OCI-LY3 (cell line): ENCODE results near the gene MKI67.

Experiments used
- H2AFZ ChIP-seq: fragments of 200-600, 300-600 bp; shearing (Covaris generic); 2 replicates; pipeline ENCODE4 v1.6.0; 2014; ENCODE audit warnings: antibody characterized with exemption, low read depth, low read length
- H3K27ac ChIP-seq: fragments of 200-600, 300-600 bp; sonication (generic); 2 replicates; pipeline ENCODE4 v1.5.1; 2014; ENCODE audit warnings: mild to moderate bottlenecking, low read length, moderate library complexity, mixed read lengths
- H3K27me3 ChIP-seq: fragments of 200-600, 300-600 bp; sonication (generic); 2 replicates; pipeline ENCODE4 v1.6.1; 2014; ENCODE audit warnings: low read depth, low read length, mixed read lengths
- H3K36me3 ChIP-seq: fragments of 200-600, 300-600 bp; sonication (generic); replicated peaks from 2 replicates; pipeline ENCODE3; 2014; ENCODE audit warnings: low read depth, low read length, mixed read lengths
- H3K4me1 ChIP-seq: fragments of 300-600, 200-600 bp; sonication (generic); 2 replicates; pipeline ENCODE4 v1.6.1; 2014; ENCODE audit warnings: low read length, mixed read lengths
- H3K4me2 ChIP-seq: fragments of 200-600, 300-600 bp; sonication (generic); 2 replicates; pipeline ENCODE4 v1.6.1; 2014; ENCODE audit warnings: low read length, mixed read lengths
- H3K4me3 ChIP-seq: fragments of 300-600, 200-600 bp; sonication (generic); 2 replicates; pipeline ENCODE4 v1.5.1; 2014; ENCODE audit warnings: antibody characterized with exemption, mild to moderate bottlenecking, low read length, moderate library complexity
- H3K79me2 ChIP-seq: fragments of 300-600, 200-600 bp; shearing (Covaris generic); 2 replicates; pipeline ENCODE4 v1.6.1; 2014; ENCODE audit warnings: mild to moderate bottlenecking, low read length, mixed read lengths
- H3K9ac ChIP-seq: fragments of 300-600, 200-600 bp; shearing (Covaris generic); 2 replicates; pipeline ENCODE4 v1.6.0; 2014; ENCODE audit warnings: mild to moderate bottlenecking, low read length, moderate library complexity
- H3K9me3 ChIP-seq: fragments of 200-600, 300-600 bp; shearing (Covaris generic); 2 replicates; pipeline ENCODE4 v1.6.1; 2014; ENCODE audit warnings: low read length, mixed read lengths; ENCODE audit not compliant: insufficient read depth
- H4K20me1 ChIP-seq: fragments of 200-600, 300-600 bp; sonication (generic); 2 replicates; pipeline ENCODE4 v1.6.1; 2016; ENCODE audit warnings: low read length, mixed read lengths; ENCODE audit not compliant: insufficient read depth
- CTCF ChIP-seq: fragments of 200-600, 300-600 bp; sonication (generic); IDR thresholded peaks from 2 replicates; pipeline ENCODE4 v1.5.1; 2014; ENCODE audit warnings: antibody characterized with exemption, low read length, low read depth
- EZH2phosphoT487 ChIP-seq: fragments of 200-600 bp; shearing (Covaris generic); IDR thresholded peaks from 2 replicates; pipeline ENCODE4 v1.6.1; 2018; ENCODE audit warnings: antibody characterized with exemption, mixed run types, low read depth

MKI67 gene

GRCh38 chr10:128158021-128158795 is 32.0 kb upstream of the MKI67 start:
- no peak for TF ChIP-seq EZH2phosphoT487
- no peak for TF ChIP-seq CTCF
- Histone ChIP-seq H3K4me1 (peaks cover 16% of the 10 kb centered on the region), H3K79me2 (no peaks in the 10 kb centered on the region), H3K36me3 (no peaks in the 10 kb centered on the region), H3K9me3 (0 out of 2 replicates have a peak, but pooled peaks cover 3% of the 10 kb centered on the region), H2AFZ (no peak overlapping the region), H3K4me2 (no peak overlapping the region), H3K4me3 (no peak overlapping the region), H4K20me1 (no peaks in the 10 kb centered on the region), H3K27ac (no peak overlapping the region), H3K27me3 (peaks cover 40% of the 10 kb centered on the region), H3K9ac (no peak overlapping the region)

DNA sequence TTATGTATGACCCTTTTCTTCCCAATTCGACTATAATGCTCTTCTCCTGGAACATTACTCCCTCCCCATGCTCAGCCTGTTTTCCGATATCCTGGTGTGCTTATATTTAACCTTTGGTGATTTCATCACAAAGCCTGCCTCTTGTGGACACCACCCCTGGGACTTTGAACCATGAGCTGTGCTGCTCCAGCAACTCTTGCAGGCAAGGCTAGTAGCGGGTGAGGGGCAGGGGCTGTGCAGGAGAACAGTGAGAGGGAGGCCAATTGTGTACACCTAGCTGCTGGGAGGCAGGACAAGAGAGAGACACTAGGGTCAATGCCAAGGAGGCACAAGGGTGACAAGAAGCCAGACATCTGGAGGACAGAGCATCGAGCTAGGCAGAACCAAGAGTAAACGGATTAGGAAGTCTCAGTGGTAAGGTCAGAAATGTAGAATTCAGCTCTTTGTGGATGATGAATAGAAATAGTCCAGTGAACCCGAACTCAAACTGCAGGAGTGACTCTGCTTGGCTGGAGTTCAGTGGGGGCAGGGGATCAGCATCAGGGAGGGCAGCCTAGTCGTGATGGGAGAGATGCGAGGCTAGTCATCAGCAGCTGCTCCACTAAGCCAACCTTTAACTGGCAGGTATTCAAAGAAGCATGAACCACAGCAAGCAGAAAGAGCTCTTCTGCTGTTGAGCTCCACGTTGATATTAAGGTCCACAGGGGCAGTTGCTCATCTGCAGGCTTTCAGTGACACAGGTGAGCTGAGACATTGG is 31.0 kb upstream of the MKI67 start:
- Histone ChIP-seq H3K4me2 (no peak overlapping the region), H3K9me3 (0 out of 2 replicates have a peak, but pooled peaks cover 3% of the 10 kb centered on the region), H4K20me1 (no peaks in the 10 kb centered on the region), H3K27me3 (peaks cover 40% of the 10 kb centered on the region), H3K36me3 (no peaks in the 10 kb centered on the region), H3K4me1 (peaks cover 16% of the 10 kb centered on the region), H3K79me2 (no peaks in the 10 kb centered on the region), H3K27ac (no peak overlapping the region), H3K9ac (no peak overlapping the region), H3K4me3 (no peak overlapping the region), H2AFZ (no peak overlapping the region)
- TF ChIP-seq CTCF (no peak), EZH2phosphoT487 (no peak)

DNA sequence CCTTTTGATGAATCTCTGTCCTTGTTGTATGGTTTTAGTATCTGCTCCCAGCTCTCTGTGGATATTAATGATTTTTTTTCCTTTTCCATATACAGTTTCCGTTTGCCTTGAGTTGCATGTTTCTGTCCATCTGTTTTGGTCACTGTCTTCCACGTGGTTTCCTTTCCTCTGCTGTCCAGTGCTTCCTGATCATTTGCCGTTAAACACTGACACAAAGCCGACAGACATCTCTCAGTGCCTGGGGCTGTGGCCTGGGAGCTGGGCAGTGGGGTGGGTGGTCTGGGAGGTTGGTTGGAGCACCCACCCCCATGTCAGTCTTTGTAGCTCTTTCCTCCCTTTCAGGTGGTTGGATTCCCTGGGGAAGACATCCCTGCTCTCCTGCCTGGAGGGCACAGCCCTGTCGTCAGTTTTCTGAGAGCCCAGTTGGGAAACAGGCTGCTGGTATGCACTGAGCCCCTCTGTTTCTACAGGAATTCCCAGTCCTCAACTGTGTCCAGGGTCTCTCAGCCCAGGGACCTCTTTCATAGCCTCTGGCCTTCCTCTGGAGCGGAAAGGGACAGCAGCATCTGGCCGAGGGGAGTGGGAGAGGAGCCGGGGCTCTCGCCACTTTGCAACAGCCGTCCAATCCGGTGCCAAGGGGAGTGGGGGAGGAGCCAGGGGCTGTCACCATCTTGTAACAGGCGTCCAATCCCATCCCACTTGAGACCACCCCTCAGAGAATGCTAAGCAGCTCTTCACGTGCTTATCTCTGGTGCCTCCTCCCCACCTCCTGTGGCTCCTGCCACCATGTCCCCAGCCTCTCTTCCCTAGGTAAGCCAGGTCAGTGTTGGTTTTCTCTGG is 26.7 kb upstream of the MKI67 start:
- Histone ChIP-seq H3K9me3 (no peaks in the 10 kb centered on the region), H3K79me2 (no peaks in the 10 kb centered on the region), H3K36me3 (no peaks in the 10 kb centered on the region), H3K4me1 (no peaks in the 10 kb centered on the region), H3K27ac (no peak overlapping the region), H3K4me3 (no peak overlapping the region), H4K20me1 (no peaks in the 10 kb centered on the region), H2AFZ (no peak overlapping the region), H3K9ac (no peak overlapping the region), H3K4me2 (no peak overlapping the region), H3K27me3 (peaks cover 21% of the 10 kb centered on the region)
- no peak for TF ChIP-seq CTCF

GRCh38 chr10:128151031-128151430 is 24.8 kb upstream of the MKI67 start:
- Histone ChIP-seq H3K9me3 (peaks cover 4% of the 10 kb centered on the region; the same call in 1 of the 2 replicates), H3K4me2 (no peak overlapping the region), H3K27ac (no peak overlapping the region)

More at GRCh38 chr10:128151031-128151430, 24.8 kb upstream of the MKI67 start:
- Histone ChIP-seq H3K36me3 (no peaks in the 10 kb centered on the region), H3K4me1 (peaks cover 12% of the 10 kb centered on the region), H3K9ac (no peak overlapping the region), H3K4me3 (no peak overlapping the region), H2AFZ (no peak overlapping the region), H3K27me3 (peaks cover 2% of the 10 kb centered on the region; the same call in 1 of the 2 replicates), H4K20me1 (no peaks in the 10 kb centered on the region), H3K79me2 (no peaks in the 10 kb centered on the region)
- TF ChIP-seq CTCF (no peak), EZH2phosphoT487 (no peak)
